A673 (cell line): Measurements from ENCODE around the gene DUS1L. TPM values are rescaled to one million over a fixed set of nuclear protein-coding genes. Genes with fewer than 3 reads are reported as not detected.

ENCODE experiments used
- BruUV-seq: library from RNA; stranded (reverse); fragments of 400-500 nt; replicated peaks from 2 replicates; lab custom pipeline; 2021; lab: Mats Ljungman, UMichigan
- CTCF ChIA-PET: fragments of 300-600 bp; sonication (Branson Sonifier 250); formaldehyde crosslinking; loops from one replicate; lab custom pipeline; 2022; ENCODE audit warnings: antibody characterized with exemption; lab: Charles Lee
- POLR2A ChIA-PET: fragments of 300-600 bp; sonication (Branson Sonifier 250); formaldehyde crosslinking; loops from one replicate; lab custom pipeline; 2022; ENCODE audit warnings: antibody characterized with exemption; ENCODE audit not compliant: low non-redundant PET; lab: Charles Lee
- DNase-seq: peaks from one replicate; pipeline ENCODE4 v3.0.0-alpha.2; 2015; ENCODE audit warnings: low spot score
- H3K27ac ChIP-seq: fragments of 200-600 bp; sonication (generic); 2 replicates; pipeline ENCODE4 v1.5.1; 2016; ENCODE audit warnings: mixed run types, low read depth, mild to moderate bottlenecking, mixed read lengths, antibody characterized with exemption, low read length; ENCODE audit not compliant: poor library complexity, severe bottlenecking
- H3K27me3 ChIP-seq: fragments of 200-600 bp; sonication (generic); replicated peaks from 2 replicates; pipeline ENCODE4 v1.6.1; 2017; ENCODE audit warnings: mixed run types, low read depth, mild to moderate bottlenecking, mixed read lengths, antibody characterized with exemption, low read length; ENCODE audit not compliant: insufficient read depth, poor library complexity
- H3K36me3 ChIP-seq: fragments of 200-600 bp; sonication (generic); 2 replicates; pipeline ENCODE4 v1.6.1; 2016; ENCODE audit warnings: mixed run types, mild to moderate bottlenecking, mixed read lengths, antibody characterized with exemption, low read length; ENCODE audit not compliant: insufficient read depth, poor library complexity, severe bottlenecking
- H3K4me1 ChIP-seq: fragments of 200-600 bp; sonication (generic); 2 replicates; pipeline ENCODE4 v1.6.1; 2017; ENCODE audit warnings: mixed run types, mild to moderate bottlenecking, mixed read lengths, antibody characterized with exemption, low read length; ENCODE audit not compliant: insufficient read depth, poor library complexity, severe bottlenecking
- H3K4me3 ChIP-seq: fragments of 200-600 bp; sonication (generic); 2 replicates; pipeline ENCODE4 v1.5.1; 2016; ENCODE audit warnings: low read depth, mixed run types, mild to moderate bottlenecking, mixed read lengths, low read length; ENCODE audit not compliant: poor library complexity, severe bottlenecking
- H3K9me3 ChIP-seq: fragments of 200-600 bp; sonication (generic); 2 replicates; pipeline ENCODE4 v1.6.1; 2016; ENCODE audit warnings: mixed run types, low read depth, mild to moderate bottlenecking, mixed read lengths, antibody characterized with exemption, low read length; ENCODE audit not compliant: poor library complexity, severe bottlenecking
- CTCF ChIP-seq: fragments of 300-800, 200-600 bp; sonication (generic); conservative IDR thresholded peaks from 2 replicates; pipeline ENCODE4 v1.5.1; 2017; ENCODE audit warnings: low read depth, mild to moderate bottlenecking, antibody characterized with exemption, low read length, moderate library complexity, mixed read lengths
- EZH2 ChIP-seq: fragments of 200-600 bp; sonication (generic); IDR thresholded peaks from 2 replicates; pipeline ENCODE4 v1.6.1; 2017; ENCODE audit warnings: borderline replicate concordance, low read depth, mild to moderate bottlenecking, mixed read lengths, antibody characterized with exemption, low read length; ENCODE audit not compliant: poor library complexity, severe bottlenecking
- intact Hi-C: fragments of 100-400 bp; cut with micrococcal nuclease; formaldehyde crosslinking; loops from one replicate; pipeline ENCODE4 v1.10.0; 2022; ENCODE audit not compliant: unreplicated experiment
- total RNA-seq: library from RNA; stranded (reverse); gene quantifications from 2 replicates; pipeline ENCODE4 v1.2.3, GENCODE V29; 2021

Gene DUS1L
- total RNA-seq, 1 experiment from 2014 or later, result 143 TPM

GRCh38 chr17:82012640-82013295 lies 52.8 kb downstream of the DUS1L start:
- Histone ChIP-seq H3K4me1 (peaks cover 13% of the 10 kb centered on the region), H3K9me3 (no peaks in the 10 kb centered on the region), H3K27ac (no peak overlapping the region), H3K36me3 (no peaks in the 10 kb centered on the region), H3K4me3 (no peak overlapping the region), H3K27me3 (no peaks in the 10 kb centered on the region)
- intact Hi-C loops, result no loop called here
- ChIA-PET POLR2A (no interaction called here), CTCF (interaction anchor here (0.6 to 0.7 kb wide), 2 partner anchors 13 to 191 kb away, joined by 3 read pairs; no protein-coding TSS in a partner anchor)
- TF ChIP-seq EZH2 (no peak), CTCF (no peak)
- no peak for DNase-seq
- BruUV-seq, result no TSS peak

GRCh38 chr17:82012261-82012639 lies 53.4 kb downstream of the DUS1L start:
- CTCF ChIA-PET, result no interaction called here
- POLR2A ChIA-PET, result no interaction called here
- TF ChIP-seq EZH2 (no peak), CTCF (no peak)
- peaks cover 13% of the 10 kb centered on the region for H3K4me1 ChIP-seq
- intact Hi-C loops, result no loop called here
- no peak overlapping the region for H3K27ac ChIP-seq
- no TSS peak for BruUV-seq
- no peaks in the 10 kb centered on the region for H3K9me3 ChIP-seq
- no peak overlapping the region for H3K4me3 ChIP-seq
- DNase-seq, result no peak
- H3K27me3 ChIP-seq, result no peaks in the 10 kb centered on the region
- no peaks in the 10 kb centered on the region for H3K36me3 ChIP-seq

- TF ChIP-seq EZH2 (no peak), CTCF (no peak)
- no peak for DNase-seq
- ChIA-PET CTCF (no interaction called here), POLR2A (no interaction called here)
- no peaks in the 10 kb centered on the region for H3K36me3 ChIP-seq
- no peak overlapping the region for H3K27ac ChIP-seq
- no peaks in the 10 kb centered on the region for H3K9me3 ChIP-seq
- intact Hi-C loops, result no loop called here
- H3K27me3 ChIP-seq, result no peaks in the 10 kb centered on the region
- no peak overlapping the region for H3K4me3 ChIP-seq
- BruUV-seq, result no TSS peak
- H3K4me1 ChIP-seq, result peaks cover 13% of the 10 kb centered on the region
Measured at GRCh38 chr17:82011617-82012187, 53.9 kb downstream of the DUS1L start.
